G401 (cell line): ENCODE results near the gene RANBP9. TPM values are rescaled to one million over a fixed set of nuclear protein-coding genes. Genes with fewer than 3 reads are reported as not detected.

Source experiments
- DNase-seq: peaks from one replicate; pipeline ENCODE4 v3.0.0-alpha.2; 2015; ENCODE audit warnings: low spot score
- in situ Hi-C: cut with HindIII; loops from 2 replicates; pipeline ENCODE4 v1.10.0; 2016; ENCODE audit warnings: low sequenced_read_pairs, mixed read lengths
- total RNA-seq: library from RNA; depleted of rRNA; stranded (reverse); fragments of >200 nt; shearing (Covaris generic); gene quantifications from 2 replicates; pipeline ENCODE4 v1.2.3, GENCODE V29; 2014; rRNA removed

Gene RANBP9
- total RNA-seq, result 20.7 and 36.3 TPM in 2 replicates

DNA sequence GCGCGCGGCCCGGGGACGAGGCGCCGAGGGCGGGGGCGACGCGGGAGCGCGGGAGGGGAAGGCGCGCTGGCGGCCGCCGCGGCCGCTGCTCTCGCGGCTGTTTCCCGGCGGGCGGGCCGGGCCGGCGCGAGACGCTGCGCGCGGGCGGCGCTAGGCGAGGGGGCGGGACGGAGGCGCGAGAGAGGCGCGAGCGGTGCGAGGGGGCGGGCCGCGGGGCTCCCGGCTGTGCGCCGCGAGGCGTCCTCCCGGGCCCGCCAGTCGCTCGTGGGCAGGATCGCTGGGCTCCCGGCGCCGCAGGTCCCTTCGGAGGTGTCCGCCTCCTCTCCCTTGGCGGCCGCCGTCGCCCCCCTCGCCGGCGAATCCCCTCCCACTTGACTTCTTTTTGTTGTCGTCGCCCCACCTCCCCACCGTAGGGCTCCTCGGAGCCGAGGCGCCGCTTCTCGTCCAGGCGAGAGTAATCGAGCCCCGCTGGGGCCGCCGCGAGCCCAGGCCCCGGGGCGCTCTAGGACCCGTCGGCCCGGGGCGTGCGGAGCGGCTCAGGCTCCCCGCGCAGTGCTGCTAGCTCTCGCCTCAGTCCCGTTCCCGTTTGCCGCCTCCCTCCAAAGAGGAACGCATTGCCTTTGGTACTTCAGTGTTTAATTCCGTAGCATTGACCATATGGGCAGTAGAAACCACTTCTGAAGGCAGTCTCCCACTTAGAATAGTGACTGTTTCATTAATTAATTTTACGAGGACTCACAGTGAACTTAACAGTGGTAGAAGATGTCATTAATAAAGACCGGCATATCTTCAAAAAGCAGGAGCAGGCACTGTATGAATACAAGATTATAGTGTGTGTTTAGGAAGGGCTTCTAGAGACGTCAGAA is at the start of gene RANBP9:
Gene RANBP9 (minus strand): TSS at position 103 of the 866 bp plus-strand sequence. CDS start 330 bp downstream, outside the sequence.
- DNase-seq, result peak; percentile 81
- in situ Hi-C loops, result no loop called here

DNA sequence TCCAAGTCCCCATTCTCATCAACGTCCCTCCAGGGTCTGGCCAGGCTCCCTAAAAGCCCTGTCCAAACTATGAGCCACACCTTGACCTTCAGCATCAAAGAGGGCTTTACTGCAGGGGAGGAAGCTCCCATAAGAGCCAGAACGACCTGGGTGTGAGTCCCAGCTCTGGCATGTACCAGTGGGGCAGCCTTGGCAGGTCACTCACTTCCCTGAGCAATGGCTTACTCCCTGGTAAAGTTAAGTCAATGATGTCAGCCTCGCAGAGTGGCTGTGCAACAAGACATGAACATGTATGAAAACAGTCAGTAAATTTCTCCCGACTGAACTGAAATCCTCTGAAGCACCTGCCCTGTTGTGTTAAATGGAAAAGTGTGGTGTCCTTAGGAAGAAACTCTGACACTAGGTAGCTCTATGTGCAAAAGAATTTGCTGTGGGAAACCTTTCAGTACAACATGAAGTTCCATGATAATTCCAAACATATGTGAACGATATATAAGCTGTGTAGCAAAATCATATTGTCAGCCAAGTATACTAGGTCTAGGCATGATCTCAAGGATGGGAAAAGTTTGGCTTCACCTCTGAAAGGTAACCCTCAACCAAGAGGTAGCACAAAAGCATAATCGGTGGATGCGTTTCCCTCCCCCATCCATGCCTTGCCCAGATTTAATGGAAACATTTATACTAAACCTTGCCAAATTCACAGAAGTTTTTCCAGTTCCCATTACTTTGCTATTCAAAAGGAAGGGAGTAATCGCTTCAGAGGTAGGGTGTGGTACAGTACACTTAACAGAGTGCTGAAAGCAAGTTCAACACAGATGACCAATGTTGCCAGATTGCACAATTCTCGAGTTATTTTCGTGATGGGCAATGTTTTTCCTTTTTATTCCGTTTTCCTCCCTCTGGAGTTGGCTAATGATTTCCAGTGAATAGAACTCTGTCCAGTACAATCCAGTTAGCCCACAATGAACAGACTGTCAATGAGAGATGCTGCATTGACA is 49.0 kb upstream of the RANBP9 start:
- in situ Hi-C loops, result no loop called here
- DNase-seq, result no peak

DNA sequence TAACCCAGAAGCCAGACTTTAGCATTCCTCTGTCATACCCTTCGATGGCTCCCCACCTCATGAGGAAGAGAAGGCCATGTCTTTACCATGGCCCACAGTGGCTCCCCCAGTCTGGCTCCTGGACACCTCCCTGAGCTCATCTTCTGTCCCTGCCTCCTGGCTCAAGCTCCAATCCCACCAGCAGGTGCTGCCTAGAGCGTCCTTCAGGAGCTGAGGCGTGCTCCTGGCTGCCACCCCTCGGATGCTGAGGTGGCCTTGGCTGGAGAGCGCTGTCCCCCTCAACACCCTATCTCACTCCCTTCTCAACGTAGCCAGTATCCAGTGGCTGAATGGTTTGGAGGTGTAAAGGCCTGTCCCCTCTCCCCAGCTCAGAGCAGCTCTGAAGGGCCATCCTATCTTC is 47.4 kb upstream of the RANBP9 start:
- DNase-seq, result no peak
- in situ Hi-C loops, result no loop called here

DNA sequence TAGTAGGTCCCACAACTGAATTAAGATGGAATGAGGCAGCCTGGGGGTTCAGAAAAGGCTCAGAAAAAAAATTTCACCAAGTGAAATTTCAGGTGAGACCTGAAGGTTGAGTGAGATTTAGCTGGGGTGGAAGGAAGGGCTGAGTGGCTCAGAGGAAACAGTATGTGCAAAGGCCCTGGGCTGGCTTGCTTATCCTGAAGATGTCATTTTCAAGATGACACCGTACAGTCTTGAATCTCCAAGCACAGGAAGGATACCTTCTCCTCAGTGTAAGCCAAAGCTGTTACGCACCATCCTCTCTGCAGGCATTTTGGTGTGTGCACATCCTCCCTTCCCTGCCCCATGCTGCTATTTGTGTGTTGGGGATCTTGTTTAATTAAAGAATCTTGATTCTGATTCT is 43.0 kb upstream of the RANBP9 start:
- DNase-seq, result no peak
- in situ Hi-C loops, result no loop called here

DNA sequence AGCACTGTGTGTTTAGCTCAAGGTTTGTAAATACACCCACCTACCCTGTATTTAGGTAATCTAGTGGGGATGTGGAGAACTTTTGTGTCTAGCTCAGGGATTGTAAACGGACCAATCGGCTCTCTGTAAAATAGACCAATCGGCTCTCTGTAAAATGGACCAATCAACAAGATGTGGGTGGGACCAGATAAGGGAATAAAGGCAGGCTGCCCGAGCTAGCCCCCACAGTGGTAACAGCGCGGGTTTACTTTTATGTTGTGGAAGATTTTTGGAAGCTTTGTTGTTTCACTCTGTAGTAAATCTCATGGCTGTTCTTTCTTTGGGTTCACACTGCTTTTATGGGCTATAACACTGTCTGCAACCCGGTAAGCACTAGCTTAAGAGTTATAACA is 32.1 kb upstream of the RANBP9 start:
- in situ Hi-C loops, result no loop called here
- no peak for DNase-seq

DNA sequence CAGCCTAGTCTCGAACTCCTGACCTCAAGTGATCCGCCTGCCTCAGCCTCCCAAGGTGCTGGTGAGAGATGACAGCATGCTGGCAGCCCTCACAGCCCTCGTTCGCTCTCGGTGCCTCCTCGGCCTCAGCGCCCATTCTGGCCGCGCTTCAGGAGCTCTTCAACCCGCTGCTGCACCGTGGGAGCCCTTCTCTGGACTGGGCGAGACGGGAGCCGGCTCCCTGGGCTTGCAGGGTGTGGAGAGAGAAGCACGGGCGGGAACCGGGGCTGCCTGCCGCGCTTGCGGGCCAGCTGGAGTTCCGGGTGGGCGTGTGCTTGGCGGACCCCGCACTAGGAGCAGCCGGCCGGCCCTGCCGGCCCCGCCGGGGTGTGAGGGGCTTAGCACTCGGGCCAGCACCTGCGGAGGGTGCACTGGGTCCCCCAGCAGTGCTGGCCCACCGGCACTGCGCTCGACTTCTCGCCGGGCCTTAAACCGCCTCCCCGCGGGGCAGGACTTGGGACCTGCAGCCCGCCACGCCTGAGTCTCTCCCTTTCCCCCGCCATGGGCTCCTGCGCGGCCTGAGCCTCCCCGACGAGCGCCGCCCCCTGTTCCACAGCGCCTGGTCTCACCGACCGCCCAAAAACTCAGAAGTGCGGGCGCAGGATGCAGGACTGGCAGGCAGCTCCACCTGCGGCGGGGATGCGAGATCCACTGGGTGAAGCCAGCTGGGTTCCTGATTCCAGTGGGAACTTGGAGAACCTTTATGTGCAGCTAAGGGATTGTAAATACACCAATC is 31.5 kb upstream of the RANBP9 start:
- DNase-seq, result no peak
- in situ Hi-C loops, result no loop called here

DNA sequence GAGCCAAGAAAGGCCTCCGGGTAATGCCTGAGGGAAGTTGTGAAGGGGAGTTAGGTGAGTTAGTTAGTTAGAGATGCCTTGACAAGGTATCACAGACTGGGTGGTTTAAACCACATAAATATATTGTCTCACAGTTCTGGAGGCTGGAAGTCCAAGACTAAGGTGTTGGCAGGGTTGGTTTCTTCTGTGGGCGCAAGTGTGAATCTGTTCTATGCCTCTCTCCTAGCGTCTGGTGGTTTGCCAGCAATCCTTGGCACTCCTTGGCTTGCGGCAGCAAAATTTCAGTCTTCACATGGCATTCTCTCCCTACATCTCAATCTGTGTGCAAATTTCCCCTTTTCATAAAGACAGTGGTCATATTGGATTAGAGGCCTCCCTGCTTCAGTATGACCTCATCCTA is 29.7 kb upstream of the RANBP9 start:
- in situ Hi-C loops, result no loop called here
- DNase-seq, result no peak

DNA sequence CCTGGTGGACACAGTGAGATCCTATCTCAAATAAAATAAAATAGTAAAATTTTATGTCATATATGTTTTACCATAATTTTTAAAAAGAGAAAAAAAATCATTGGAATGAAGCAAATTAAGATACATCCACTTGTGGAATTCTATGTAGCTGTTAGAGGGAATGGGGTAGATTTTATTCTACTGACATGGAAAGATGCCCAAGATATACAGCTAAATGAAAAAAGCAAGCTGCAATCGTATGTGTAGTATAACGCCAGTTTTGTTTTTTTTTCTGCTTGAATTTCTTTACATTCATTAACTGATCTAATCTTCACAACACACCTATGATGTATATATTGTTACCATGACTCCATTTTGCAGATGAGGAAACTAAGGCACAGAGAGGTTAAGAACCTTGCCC is 23.4 kb upstream of the RANBP9 start:
- in situ Hi-C loops, result no loop called here
- no peak for DNase-seq

DNA sequence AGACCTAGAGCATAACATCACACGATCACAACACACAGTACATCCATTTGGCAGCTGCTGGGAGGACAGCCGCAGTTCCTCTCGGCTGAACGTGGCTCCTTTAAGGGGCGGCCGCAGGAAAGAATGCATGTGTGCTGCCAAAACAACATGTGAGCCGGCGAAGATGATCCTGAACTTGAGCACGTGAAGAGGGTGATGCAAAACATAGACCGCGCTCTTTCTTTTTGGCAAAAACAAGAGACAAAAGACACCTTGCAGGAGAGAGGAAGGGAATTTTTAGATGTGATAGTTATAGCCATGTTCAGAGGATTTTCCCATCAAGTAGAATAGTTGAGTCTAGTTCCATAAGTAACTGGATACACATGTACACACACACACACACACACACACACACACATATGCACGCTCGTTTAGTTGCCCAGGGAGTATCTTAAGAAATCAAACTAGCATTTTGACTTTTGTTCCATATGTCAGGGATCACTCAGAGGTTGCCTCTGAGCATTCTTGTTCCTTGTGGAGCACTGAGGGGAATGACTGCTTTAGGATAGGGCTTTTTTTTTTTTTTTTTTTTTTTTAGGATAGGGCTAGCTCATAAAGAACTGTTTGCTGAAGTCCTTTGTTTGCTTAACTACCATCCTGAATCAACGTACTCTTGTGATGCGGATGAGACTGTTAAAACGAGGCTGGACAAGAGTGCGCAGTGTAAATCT is 21.7 kb upstream of the RANBP9 start:
- DNase-seq, result peak; percentile 24
- in situ Hi-C loops, result no loop called here

DNA sequence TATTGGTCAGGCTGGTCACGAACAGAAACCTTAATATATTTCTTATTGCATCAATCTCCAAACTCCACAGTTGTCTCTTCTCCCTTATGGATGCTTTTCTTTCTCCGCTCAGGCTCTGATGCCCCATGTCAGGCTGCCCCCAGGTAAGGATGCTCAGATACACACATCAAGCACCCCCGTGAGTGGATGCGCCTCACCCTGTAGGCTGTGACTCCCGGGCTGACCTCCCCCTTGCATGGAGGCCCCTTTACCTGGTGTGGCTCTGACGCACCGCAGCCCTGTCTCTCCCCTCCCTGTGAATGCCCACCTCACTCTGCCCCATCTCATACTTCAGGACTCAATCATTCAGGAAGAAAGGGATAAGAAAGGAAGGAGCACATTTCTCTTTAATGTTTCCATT is 19.1 kb upstream of the RANBP9 start:
- DNase-seq, result no peak
- in situ Hi-C loops, result no loop called here

DNA sequence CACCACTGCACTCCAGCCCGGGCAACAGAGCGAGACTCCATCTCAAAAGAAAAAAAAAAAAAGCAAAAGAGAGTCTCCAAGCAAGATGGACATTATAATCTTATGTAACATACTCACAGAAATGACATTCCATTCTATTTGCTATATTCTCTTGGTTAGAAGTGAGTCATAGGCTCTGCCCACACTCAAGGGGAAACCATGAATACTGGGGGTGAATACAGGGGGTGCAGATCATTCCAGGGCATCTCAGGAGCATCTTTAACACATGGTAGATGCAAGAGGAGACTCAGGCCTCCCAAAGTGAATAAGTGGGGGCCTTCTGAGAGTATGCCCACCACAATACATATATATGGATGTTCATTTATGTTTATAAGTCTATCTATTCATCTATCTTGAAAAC is 18.3 kb upstream of the RANBP9 start:
- no peak for DNase-seq
- in situ Hi-C loops, result no loop called here

DNA sequence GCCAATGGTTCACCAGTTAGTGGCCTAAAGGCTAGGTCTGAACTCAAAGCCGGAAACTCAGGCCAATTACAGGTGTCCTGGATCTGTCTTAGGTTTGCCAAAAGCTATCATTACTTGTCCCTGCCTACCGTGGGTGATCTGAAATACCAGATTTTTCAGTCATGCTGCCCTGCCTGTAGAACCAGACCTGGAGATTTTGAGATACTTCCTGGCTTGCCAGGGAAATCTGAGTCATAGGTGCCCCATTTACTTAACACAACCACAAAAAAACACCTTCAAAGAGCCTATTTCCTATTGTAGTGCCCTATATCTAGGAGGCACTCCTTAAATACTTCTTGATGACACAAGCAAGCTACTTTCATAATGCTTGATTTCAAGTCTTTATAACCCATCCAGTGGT is 13.9 kb upstream of the RANBP9 start:
- DNase-seq, result no peak

DNA sequence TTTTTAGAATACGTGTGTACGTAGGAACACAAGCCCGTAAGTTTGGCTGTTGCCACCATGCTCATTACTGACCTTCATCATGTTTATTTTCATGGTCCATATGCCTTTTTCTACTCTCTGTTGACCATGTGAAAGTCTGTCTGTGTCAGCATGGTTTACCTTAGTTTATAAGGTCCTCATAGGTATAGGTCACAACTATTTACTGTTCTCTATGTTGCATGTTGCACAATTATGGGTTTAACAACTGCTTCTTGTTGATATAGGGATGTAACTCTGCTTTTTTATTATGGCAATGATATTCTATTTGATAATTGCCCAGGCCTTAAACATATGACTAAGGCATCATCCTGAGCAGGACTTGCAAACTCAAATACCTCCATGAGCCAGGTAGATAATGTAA is 13.4 kb upstream of the RANBP9 start:
- in situ Hi-C loops, result no loop called here
- DNase-seq, result no peak

More for the DNA sequence above, 13.9 kb upstream of the RANBP9 start:
- in situ Hi-C loops, result no loop called here

DNA sequence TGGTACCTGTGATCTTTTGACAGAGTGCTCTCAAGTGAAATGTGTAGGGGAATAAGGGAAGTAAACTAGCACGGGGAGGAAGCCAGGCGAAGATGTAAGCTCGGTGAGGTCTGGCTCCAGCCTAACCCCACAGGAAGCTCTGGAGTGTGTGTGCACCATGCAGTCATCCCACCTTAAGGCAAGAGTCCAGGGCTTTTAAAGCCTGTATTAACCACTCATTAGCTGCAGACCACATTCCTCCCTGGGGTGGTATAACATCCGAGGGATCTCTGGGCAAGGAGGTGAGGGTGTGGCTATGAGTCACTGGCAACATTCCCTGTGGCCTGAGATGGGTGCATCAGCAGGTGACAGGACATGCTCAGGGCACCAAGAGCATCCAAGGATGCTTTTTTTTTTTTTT is 12.5 kb upstream of the RANBP9 start:
- DNase-seq, result no peak
- in situ Hi-C loops, result no loop called here

DNA sequence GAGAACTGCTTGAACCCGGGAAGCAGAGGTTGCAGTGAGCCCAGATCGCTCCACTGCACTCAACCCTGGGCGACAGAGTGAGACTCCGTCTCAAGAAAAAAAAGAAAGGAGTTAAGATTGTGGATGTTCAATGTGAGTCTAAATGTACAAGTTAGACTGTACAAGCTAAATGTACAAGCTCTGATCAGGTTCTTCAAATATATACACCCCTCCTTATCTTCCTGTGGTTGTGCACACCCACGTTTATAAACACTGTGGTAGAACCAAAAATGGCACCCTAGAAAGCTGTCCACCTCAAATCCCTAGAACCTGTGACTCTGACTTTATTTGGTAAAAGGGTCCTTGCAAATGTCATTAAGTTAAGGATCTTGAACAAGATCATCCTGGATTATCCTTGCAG is 11.2 kb upstream of the RANBP9 start:
- DNase-seq, result no peak
- in situ Hi-C loops, result no loop called here

DNA sequence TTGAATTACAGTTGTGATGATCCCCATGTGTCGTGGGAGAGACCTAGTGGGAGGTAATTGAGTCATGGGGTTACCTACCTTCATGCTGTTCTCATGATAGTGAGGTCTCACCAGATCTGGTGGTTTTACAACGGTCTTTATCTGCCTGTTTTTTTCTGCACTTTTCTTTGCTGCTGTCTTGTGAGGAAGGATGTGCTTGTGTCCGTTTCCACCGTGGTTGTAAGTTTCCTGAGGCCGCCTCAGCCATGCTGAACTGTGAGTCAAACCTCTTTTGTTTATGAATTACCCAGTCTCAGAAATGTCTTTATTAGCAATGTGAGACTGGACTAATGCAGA is 6.5 kb upstream of the RANBP9 start:
- in situ Hi-C loops, result no loop called here
- DNase-seq, result no peak

DNA sequence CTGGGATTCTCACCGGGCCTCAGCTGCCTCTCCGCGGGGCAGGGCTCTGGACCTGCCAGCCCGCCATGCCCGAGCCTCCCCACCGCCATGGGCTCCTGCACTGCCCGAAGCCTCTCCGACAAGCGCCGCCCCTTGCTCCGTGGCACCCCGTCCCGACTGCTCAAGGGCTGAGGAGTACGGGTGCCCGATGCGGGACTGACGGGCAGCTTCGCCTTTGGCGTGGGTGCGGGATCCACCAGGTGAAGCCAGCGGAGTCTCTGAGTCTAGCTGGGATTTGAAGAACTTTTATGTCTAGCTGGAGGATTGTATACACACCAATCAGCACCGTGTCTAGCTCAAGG is 5.3 kb upstream of the RANBP9 start:
- in situ Hi-C loops, result no loop called here
- no peak for DNase-seq

DNA sequence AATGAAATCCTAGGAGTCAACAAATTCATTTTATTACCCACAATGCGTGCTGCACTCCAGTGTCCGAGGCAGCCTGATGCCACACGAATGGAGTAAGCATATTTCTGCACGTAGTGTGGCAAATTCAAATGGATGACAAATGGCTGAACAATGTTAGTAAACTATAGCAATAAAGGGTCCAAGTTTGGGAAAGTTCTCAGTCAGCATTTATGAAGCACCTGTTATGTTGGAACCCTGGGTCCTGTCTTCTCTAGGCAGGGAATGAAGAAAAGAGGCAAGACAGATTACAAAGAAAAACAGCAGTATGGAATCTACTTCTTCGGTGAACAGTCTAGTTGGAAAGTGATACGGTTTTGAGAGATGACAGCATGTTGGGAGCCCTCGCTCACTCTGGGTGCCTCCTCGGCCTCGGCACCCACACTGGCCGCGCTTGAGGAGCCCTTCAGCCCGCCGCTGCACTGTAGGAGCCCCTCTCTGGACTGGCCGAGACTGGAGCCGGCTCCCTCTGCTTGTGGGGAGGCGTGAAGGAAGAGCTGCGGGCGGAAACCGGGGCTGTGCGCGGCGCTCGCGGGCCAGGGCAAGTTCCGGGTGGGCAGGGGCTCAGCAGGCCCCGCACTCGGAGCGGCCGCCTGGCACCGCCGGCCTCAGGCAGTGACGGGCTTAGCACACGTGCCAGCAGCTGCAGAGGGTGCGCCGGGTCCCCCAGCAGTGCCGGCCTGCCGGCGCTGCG is 4.8 kb upstream of the RANBP9 start:
- in situ Hi-C loops, result no loop called here

More for the DNA sequence above, 4.8 kb upstream of the RANBP9 start:
- no peak for DNase-seq
